BLaER1 treated with 17β-estradiol and CSF1 and Interleukin-3, amounts not matched to agents 10 nM and 100 nM (cell line): ENCODE results near the gene CRYBG2.

Experiments used
- H3K27ac ChIP-seq, 11 experiments: shearing (Covaris generic); formaldehyde crosslinking; 2 replicates each; pipeline ENCODE4 v1.8.1; 2022
- H3K27me3 ChIP-seq, 11 experiments: shearing (Covaris generic); formaldehyde crosslinking; 2 replicates each; pipeline ENCODE4 v1.8.1; 2022
- H3K36me3 ChIP-seq, 11 experiments: shearing (Covaris generic); formaldehyde crosslinking; 2 replicates each; pipeline ENCODE4 v1.8.1; 2022
- H3K4me1 ChIP-seq, 10 experiments: shearing (Covaris generic); formaldehyde crosslinking; 2 replicates each; pipeline ENCODE4 v1.8.1; 2022
- H3K4me2 ChIP-seq, 11 experiments: shearing (Covaris generic); formaldehyde crosslinking; 2 replicates each; pipeline ENCODE4 v1.8.1; 2022
- H3K4me3 ChIP-seq, 10 experiments: shearing (Covaris generic); formaldehyde crosslinking; 2 replicates each; pipeline ENCODE4 v1.8.1; 2022
- H3K9ac ChIP-seq, 11 experiments: shearing (Covaris generic); formaldehyde crosslinking; 2 replicates each; pipeline ENCODE4 v1.8.1; 2022
- H3K9me3 ChIP-seq, 11 experiments: shearing (Covaris generic); formaldehyde crosslinking; replicated peaks in 1 of 11; 2 replicates each; pipeline ENCODE4 v1.8.1; 2022
- H4K20me1 ChIP-seq, 11 experiments: shearing (Covaris generic); formaldehyde crosslinking; 2 replicates each; pipeline ENCODE4 v1.8.1; 2022
- Cebpa-rat ChIP-seq, 11 experiments: shearing (Covaris generic); IDR thresholded peaks; 2 replicates each; pipeline ENCODE4 v1.8.1; 2022

Gene CRYBG2

DNA sequence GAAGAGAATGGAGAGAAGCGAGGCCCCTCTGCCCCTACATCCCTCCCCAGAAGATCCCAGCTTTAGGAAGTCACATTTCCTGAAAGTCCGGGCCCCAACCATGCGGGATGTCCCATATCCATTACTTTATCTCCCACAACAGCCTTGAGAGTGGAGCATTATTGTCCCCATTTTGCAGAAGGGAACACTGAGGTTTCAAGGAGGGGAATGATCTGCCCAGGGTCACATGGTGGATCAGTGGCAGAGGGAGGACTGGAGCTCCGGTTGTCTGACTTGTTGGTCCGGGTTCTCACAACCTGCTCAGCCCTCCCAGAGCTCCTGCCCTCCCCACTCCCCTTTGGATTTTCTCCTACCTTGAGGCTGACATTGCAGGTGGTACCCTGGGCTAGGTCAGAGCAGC lies 2.2 kb upstream of the CRYBG2 start:
- no peak overlapping the region for H3K4me2 ChIP-seq
- H3K27ac ChIP-seq, result no peak overlapping the region
- no peak overlapping the region for H3K4me3 ChIP-seq
- H4K20me1 ChIP-seq, result peaks cover 0 to 4% (median 0%) of the 10 kb centered on the region in 11 experiments; a peak in 4 of 22 replicates
- TF ChIP-seq Cebpa-rat (IDR thresholded peaks at IDR 0.05), result no peak
- H3K9me3 ChIP-seq, result no peaks in the 10 kb centered on the region
- no peaks in the 10 kb centered on the region for H3K36me3 ChIP-seq
- H3K4me1 ChIP-seq, result peaks cover 8 to 13% (median 12%) of the 10 kb centered on the region in 10 experiments; a peak in 18 of 20 replicates
- peaks cover 31 to 40% (median 35%) of the 10 kb centered on the region in 11 experiments for H3K27me3 ChIP-seq
- no peak overlapping the region for H3K9ac ChIP-seq

DNA sequence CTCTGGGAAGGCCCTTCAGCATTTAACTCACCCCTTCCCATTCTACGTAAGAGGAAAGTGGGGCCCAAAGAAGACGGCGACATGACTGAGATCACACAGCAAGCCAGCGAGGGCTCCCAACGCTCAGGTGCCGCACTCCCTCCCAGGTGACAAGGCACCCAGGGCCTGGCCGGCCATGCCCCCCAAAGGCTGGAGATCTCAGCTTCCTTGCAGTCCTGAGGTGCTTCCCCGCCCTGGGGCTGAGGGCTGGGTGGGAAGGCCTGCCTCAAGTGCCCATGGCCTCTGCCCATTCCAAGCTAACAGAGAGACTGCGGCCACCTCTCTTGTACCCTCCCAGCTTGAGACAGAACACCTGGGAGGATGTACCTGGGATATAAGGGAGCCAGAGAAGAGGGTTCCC lies 1.0 kb upstream of the CRYBG2 start:
- TF ChIP-seq Cebpa-rat (IDR thresholded peaks at IDR 0.05), result no peak
- H3K4me2 ChIP-seq, result no peak overlapping the region
- no peaks in the 10 kb centered on the region for H3K9me3 ChIP-seq
- no peaks in the 10 kb centered on the region; a peak in 1 of 22 replicates for H4K20me1 ChIP-seq
- H3K4me3 ChIP-seq, result no peak overlapping the region
- peaks cover 20 to 29% (median 24%) of the 10 kb centered on the region in 11 experiments for H3K27me3 ChIP-seq
- no peak overlapping the region for H3K27ac ChIP-seq
- no peak overlapping the region for H3K9ac ChIP-seq
- H3K4me1 ChIP-seq, result peaks cover under 1 to 2% (median 1%) of the 10 kb centered on the region in 10 experiments; a peak in 14 of 20 replicates
- H3K36me3 ChIP-seq, result no peaks in the 10 kb centered on the region

DNA sequence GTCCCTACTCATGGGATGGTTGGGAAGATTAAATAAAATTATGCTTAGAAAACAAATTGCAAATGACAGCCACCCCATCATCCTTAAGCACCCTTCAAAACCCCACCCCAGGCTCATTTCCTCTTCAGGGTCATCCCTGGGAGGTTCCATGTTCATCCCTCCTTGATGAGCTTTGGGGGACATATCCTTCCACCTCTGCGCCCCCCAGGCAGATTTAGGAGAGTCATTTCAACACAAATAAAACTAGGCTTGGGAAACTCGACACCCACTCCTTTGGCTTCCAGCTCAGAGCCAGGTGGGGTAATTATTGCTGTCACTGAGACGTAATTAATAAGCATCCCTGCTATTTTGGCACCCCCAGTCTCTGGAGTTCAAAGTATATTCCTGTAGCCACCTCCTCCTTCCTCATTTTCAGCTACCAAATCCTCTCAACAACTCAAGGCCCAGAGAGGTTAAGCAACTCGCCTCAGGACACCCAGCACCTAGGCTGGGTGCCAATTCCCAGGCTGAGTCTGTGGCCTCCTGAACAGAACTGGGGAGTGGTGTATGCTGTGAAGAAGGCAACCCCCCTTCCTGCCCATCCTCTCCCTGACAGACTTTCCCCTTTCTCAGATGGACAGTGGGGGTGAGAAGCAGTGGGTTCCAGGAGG lies 595 bp downstream of the CRYBG2 start:
- no peak overlapping the region for H3K27ac ChIP-seq
- no peak overlapping the region for H3K4me3 ChIP-seq
- TF ChIP-seq Cebpa-rat (IDR thresholded peaks at IDR 0.05), result no peak
- H3K36me3 ChIP-seq, result no peaks in the 10 kb centered on the region
- no peaks in the 10 kb centered on the region; a peak in 1 of 20 replicates for H3K4me1 ChIP-seq
- H3K9ac ChIP-seq, result no peak overlapping the region
- peaks cover 4 to 12% (median 7%) of the 10 kb centered on the region in 11 experiments for H3K27me3 ChIP-seq
- no peaks in the 10 kb centered on the region for H3K9me3 ChIP-seq
- no peak overlapping the region for H3K4me2 ChIP-seq
- no peaks in the 10 kb centered on the region for H4K20me1 ChIP-seq

DNA sequence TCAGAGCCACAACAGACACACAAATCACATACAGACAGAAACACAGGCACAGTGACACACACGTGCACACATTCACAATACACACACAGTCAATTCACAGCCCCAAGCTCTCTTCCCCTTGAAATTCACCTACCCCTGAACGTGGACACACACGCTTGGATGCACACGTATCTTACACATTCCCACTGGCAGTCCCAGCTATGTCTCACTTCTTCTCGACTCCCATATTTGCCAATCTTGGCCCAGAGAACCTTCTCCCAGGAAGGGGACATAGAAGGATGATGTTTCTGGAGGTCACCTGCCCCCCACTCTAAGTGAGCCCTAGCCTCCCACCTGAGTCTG lies 1.6 kb downstream of the CRYBG2 start:
- H3K4me2 ChIP-seq, result no peak overlapping the region
- H3K4me1 ChIP-seq, result no peaks in the 10 kb centered on the region; a peak in 1 of 20 replicates
- no peaks in the 10 kb centered on the region for H3K9me3 ChIP-seq
- no peaks in the 10 kb centered on the region for H3K36me3 ChIP-seq
- no peak overlapping the region for H3K4me3 ChIP-seq
- no peak overlapping the region for H3K27ac ChIP-seq
- H4K20me1 ChIP-seq, result no peaks in the 10 kb centered on the region
- no peak for TF ChIP-seq Cebpa-rat (IDR thresholded peaks at IDR 0.05)
- no peak overlapping the region for H3K9ac ChIP-seq
- peaks cover 0 to 2% (median 0%) of the 10 kb centered on the region in 11 experiments; a peak in 7 of 22 replicates for H3K27me3 ChIP-seq

DNA sequence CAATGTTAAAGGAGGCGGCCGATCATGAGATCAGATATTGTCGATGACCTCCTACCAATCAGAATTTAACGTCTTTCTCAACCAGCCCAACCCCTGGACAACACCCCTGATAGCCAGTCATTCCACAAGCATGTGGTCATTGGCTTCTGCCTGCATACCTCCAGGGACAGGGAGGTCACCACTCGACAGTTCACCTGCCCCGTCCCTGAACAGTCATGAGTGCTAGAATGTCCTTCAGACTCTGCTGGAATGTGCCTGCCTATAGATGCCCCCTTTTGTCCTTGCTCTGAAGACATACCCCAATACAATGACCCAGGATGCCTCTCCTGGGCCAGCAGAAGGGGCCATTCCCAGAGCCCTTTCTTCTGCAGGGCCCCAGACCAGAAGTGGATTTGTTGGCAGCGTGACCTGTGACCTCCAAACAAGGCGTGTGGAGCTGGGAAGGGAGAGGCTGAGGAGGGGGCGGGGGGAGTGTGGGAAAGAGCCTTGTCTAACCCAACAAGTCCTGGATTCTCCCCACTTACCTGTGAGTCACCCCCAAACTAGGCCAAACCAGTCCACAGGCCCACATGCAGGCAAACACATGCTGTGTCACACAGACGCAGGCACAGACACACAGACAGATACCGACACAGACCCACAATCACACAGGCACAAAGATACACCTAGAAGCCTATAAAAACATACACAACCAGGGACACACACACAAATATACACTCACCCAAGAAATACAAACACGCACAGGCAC lies 2.2 kb downstream of the CRYBG2 start:
- no peak overlapping the region for H3K27ac ChIP-seq
- no peak for TF ChIP-seq Cebpa-rat (IDR thresholded peaks at IDR 0.05)
- H3K27me3 ChIP-seq, result no peaks in the 10 kb centered on the region
- H3K4me2 ChIP-seq, result no peak overlapping the region
- no peak overlapping the region for H3K4me3 ChIP-seq
- H3K9me3 ChIP-seq, result no peaks in the 10 kb centered on the region
- peaks cover 0 to 3% (median under 1%) of the 10 kb centered on the region in 10 experiments; a peak in 8 of 20 replicates for H3K4me1 ChIP-seq
- H3K9ac ChIP-seq, result no peak overlapping the region
- H3K36me3 ChIP-seq, result no peaks in the 10 kb centered on the region
- H4K20me1 ChIP-seq, result no peaks in the 10 kb centered on the region

DNA sequence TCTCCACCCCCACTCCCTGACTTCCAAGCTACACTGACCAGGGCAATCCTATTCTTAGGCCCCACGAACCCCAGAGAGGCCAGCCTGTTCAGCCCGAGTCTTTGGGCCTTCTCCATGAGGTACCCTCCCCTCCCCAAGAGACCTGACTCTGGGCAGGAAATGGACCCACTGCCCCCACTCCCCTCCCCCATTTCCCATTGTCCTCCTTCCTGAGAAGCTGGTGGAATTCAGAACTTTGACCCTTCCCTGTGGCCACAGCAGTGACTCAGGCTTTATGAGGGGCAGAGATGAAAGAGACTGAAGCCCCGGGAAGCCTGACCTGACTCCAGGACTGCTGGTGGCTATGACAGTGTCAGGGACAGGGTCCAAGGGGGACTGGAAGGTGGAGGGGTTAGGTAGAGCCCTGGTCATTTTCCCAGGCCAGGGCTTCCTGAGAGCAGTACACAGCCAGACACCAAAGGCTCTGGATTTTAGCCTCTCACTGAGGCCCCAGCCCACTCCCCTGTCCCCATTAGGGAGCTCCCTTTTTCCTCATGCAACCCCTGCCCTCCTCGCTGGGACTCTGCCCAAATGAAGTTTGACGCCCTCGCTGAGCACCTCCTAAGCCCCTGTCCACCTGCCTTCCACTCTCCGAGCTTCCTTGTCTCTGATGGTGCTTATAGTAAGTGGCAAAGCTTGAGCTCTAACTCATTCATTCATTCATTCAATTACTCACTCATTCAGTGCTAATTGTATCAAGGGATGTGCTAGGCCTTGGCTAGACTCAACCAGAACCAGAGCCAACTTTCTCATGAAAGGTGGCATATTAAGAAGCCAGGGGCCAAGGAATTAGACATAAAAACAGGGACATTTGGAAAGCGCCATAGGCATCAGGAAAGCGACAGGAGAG lies 3.0 kb downstream of the CRYBG2 start:
- peaks cover 0 to 11% (median 8%) of the 10 kb centered on the region in 10 experiments; a peak in 15 of 20 replicates for H3K4me1 ChIP-seq
- H3K27me3 ChIP-seq, result no peaks in the 10 kb centered on the region
- no peaks in the 10 kb centered on the region for H3K36me3 ChIP-seq
- H4K20me1 ChIP-seq, result no peaks in the 10 kb centered on the region
- no peaks in the 10 kb centered on the region for H3K9me3 ChIP-seq
- H3K4me2 ChIP-seq, result no peak overlapping the region
- no peak overlapping the region for H3K27ac ChIP-seq
- no peak for TF ChIP-seq Cebpa-rat (IDR thresholded peaks at IDR 0.05)
- H3K4me3 ChIP-seq, result no peak overlapping the region
- H3K9ac ChIP-seq, result no peak overlapping the region

DNA sequence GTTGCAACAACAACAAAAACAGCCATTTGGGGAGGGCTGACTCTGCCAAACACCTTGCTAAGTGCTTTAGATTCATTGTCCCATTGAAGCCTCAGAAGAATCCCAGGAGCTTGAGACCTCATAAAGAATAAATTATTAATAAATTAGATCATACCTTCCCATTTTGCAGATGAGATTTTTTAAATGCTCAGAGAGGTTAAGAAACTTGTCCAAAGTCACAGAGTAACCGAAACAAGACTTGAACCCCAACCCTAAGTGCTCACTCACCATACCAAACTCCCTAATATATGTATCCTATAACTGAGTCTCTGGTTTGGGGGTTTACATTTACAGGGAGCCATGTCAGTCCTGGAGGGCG lies 3.6 kb downstream of the CRYBG2 start:
- Histone ChIP-seq H3K36me3 (no peaks in the 10 kb centered on the region), H4K20me1 (no peaks in the 10 kb centered on the region), H3K9ac (no peak overlapping the region), H3K4me1 (peaks cover 0 to 16% (median 10%) of the 10 kb centered on the region in 10 experiments; a peak in 14 of 20 replicates), H3K27ac (no peak overlapping the region), H3K4me2 (no peak overlapping the region), H3K27me3 (no peaks in the 10 kb centered on the region), H3K9me3 (no peaks in the 10 kb centered on the region), H3K4me3 (no peak overlapping the region)
- TF ChIP-seq Cebpa-rat (IDR thresholded peaks at IDR 0.05), result no peak

DNA sequence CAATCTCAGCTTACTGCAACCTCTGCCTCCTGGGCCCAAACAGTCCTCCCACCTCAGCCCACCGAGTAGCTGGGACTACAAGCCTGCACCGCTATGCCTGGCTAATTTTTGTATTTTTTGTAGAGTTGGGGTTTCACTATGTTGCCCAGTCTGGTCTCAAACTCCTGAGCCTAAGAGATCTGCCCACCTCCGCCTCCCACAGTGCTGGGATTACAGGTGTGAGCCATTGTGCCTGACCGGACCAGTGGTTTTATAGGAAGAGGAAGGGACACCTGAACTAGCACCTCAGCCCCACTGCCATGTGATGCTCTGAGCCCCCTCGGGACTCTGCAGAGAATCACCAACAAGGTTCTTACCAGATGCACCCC lies 4.1 kb downstream of the CRYBG2 start:
- H3K36me3 ChIP-seq, result no peaks in the 10 kb centered on the region
- no peak overlapping the region for H3K4me2 ChIP-seq
- H3K27ac ChIP-seq, result no peak overlapping the region
- peaks cover 0 to 16% (median 10%) of the 10 kb centered on the region in 10 experiments; a peak in 14 of 20 replicates for H3K4me1 ChIP-seq
- H3K9me3 ChIP-seq, result no peaks in the 10 kb centered on the region
- H4K20me1 ChIP-seq, result no peaks in the 10 kb centered on the region
- no peak for TF ChIP-seq Cebpa-rat (IDR thresholded peaks at IDR 0.05)
- H3K9ac ChIP-seq, result no peak overlapping the region
- H3K27me3 ChIP-seq, result no peaks in the 10 kb centered on the region
- no peak overlapping the region for H3K4me3 ChIP-seq

DNA sequence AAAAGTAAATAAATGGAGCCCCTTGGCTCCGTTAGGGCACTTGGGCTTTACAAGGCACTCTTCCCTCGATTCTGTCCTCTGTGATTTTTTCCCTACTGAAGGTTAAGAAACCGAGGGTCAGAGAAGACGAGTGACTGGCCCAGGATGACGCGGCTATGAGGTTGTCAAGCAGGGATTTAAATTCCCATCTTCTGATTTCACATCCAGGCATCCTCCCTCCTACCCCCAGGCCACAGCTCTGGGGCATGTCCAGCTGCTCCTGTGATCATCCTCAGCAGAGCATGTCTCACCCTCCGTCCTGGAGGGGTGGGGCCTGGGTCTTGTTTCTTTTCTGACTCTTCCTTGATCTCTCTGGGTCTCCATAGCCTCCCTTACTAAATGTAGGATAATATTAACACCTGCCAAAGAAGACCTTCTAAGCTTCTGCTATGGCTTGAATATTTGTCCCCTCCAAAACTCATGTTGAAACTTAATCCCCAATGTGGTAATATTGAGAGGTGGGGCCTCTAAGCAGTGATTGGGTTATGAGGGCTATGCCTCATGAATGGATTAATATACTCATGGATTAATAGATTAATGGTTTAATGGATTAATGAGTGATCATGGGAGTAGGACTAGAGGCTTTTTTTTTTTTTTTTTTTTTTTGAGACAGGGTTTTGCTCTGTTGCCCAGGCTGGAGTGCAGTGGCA lies 4.6 kb downstream of the CRYBG2 start:
- Histone ChIP-seq H3K27ac (no peak overlapping the region), H3K4me2 (no peak overlapping the region), H3K9ac (no peak overlapping the region)

More for the DNA sequence above, 4.6 kb downstream of the CRYBG2 start:
- no peaks in the 10 kb centered on the region for H3K9me3 ChIP-seq
- H3K4me3 ChIP-seq, result no peak overlapping the region
- H3K27me3 ChIP-seq, result no peaks in the 10 kb centered on the region
- H4K20me1 ChIP-seq, result no peaks in the 10 kb centered on the region
- H3K36me3 ChIP-seq, result no peaks in the 10 kb centered on the region
- no peak for TF ChIP-seq Cebpa-rat (IDR thresholded peaks at IDR 0.05)
- H3K4me1 ChIP-seq, result peaks cover 0 to 16% (median 10%) of the 10 kb centered on the region in 10 experiments; a peak in 14 of 20 replicates
